H1 (cell line): Measurements from ENCODE around the gene BRMS1. TPM values are rescaled to one million over a fixed set of nuclear protein-coding genes. Genes with fewer than 3 reads are reported as not detected.
A peak's percentile ranks its signal among the peaks of the same experiment; 100 is the strongest.

Experiments
- CTCF ChIA-PET: fragments of 300-600 bp; sonication (Branson Sonifier 250); formaldehyde crosslinking; loops from one replicate; lab custom pipeline; 2021; ENCODE audit not compliant: partially characterized antibody; lab: Charles Lee
- POLR2A ChIA-PET: fragments of 300-600 bp; sonication (Branson Sonifier 250); formaldehyde crosslinking; loops from one replicate; lab custom pipeline; 2021; ENCODE audit warnings: inconsistent platforms; ENCODE audit not compliant: partially characterized antibody; lab: Charles Lee
- DNase-seq, 2 experiments: peaks; one replicate each; pipeline versions ENCODE4 v3.0.0 to v3.0.0-alpha.2; 2010 to 2022; ENCODE audit warnings: low spot score in 2 of 2, low read depth in 1 of 2, mixed read lengths in 1 of 2
- FAIRE-seq: peaks from 2 replicates; lab custom pipeline; 2011; peaks lifted over from hg19 to GRCh38; lab: Jason Lieb, UNC
- H2AFZ ChIP-seq: 2 replicates; pipeline ENCODE4 v1.8.1; 2012; ENCODE audit warnings: low read length, inconsistent platforms
- H2AK5ac ChIP-seq: 2 replicates; pipeline ENCODE4 v1.6.1; 2013; ENCODE audit warnings: low read depth, low read length
- H2BK120ac ChIP-seq: replicated peaks from 2 replicates; pipeline ENCODE3; 2013; ENCODE audit warnings: low read depth, low read length, inconsistent platforms
- H2BK12ac ChIP-seq: 2 replicates; pipeline ENCODE4 v1.6.1; 2013; ENCODE audit warnings: low read depth, low read length
- H2BK15ac ChIP-seq: 2 replicates; pipeline ENCODE4 v1.6.1; 2013; ENCODE audit warnings: low read length
- H2BK20ac ChIP-seq: 2 replicates; pipeline ENCODE4 v1.6.1; 2013; ENCODE audit warnings: low read length
- H2BK5ac ChIP-seq: 2 replicates; pipeline ENCODE4 v1.6.1; 2013; ENCODE audit warnings: low read depth, low read length
- H3K14ac ChIP-seq: 2 replicates; pipeline ENCODE4 v1.6.1; 2013; ENCODE audit warnings: inconsistent platforms; ENCODE audit not compliant: insufficient read length
- H3K18ac ChIP-seq: 2 replicates; pipeline ENCODE4 v1.6.1; 2013; ENCODE audit warnings: low read length; ENCODE audit errors: extremely low read depth
- H3K23ac ChIP-seq: 2 replicates; pipeline ENCODE4 v1.6.1; 2013; ENCODE audit warnings: inconsistent platforms; ENCODE audit not compliant: insufficient read length
- H3K23me2 ChIP-seq: 2 replicates; pipeline ENCODE4 v1.6.1; 2013; ENCODE audit warnings: low read depth, low read length
- H3K27ac ChIP-seq: 2 replicates; pipeline ENCODE4 v1.6.1; 2011; ENCODE audit warnings: low read depth, low read length, inconsistent platforms
- H3K27me3 ChIP-seq, 4 experiments: replicated peaks in 1 of 4; 1 replicate in 1 of 4; 2 replicates in 3 of 4; pipeline versions ENCODE4 v1.6.1 to v1.8.1; 2011 to 2013; ENCODE audit warnings: low read length in 3 of 4, mild to moderate bottlenecking in 3 of 4, inconsistent platforms in 2 of 4, mixed read lengths in 2 of 4, moderate library complexity in 1 of 4; ENCODE audit not compliant: control insufficient read depth in 3 of 4, insufficient read depth in 3 of 4; ENCODE audit errors: extremely low read depth in 1 of 4
- H3K36me3 ChIP-seq, 4 experiments: 2 replicates each; pipeline versions ENCODE4 v1.6.1 to v1.8.1; 2011 to 2013; ENCODE audit warnings: mild to moderate bottlenecking in 4 of 4, low read length in 3 of 4, moderate library complexity in 2 of 4, control low read depth in 1 of 4, inconsistent platforms in 1 of 4; ENCODE audit not compliant: insufficient read depth in 4 of 4, control insufficient read depth in 2 of 4
- H3K4ac ChIP-seq: replicated peaks from 2 replicates; pipeline ENCODE3; 2013; ENCODE audit warnings: low read length, low read depth, mixed read lengths, inconsistent platforms; ENCODE audit not compliant: insufficient read length
- H3K4me1 ChIP-seq, 4 experiments: replicated peaks in 1 of 4; 1 replicate in 1 of 4; 2 replicates in 3 of 4; pipeline versions ENCODE4 v1.6.1 to v1.8.1; 2011 to 2013; ENCODE audit warnings: low read length in 3 of 4, inconsistent platforms in 2 of 4, mixed read lengths in 1 of 4; ENCODE audit not compliant: insufficient read depth in 4 of 4, control insufficient read depth in 3 of 4
- H3K4me2 ChIP-seq, 2 experiments: 2 replicates each; pipeline versions ENCODE4 v1.6.1 to v1.8.1; 2011 to 2013; ENCODE audit warnings: low read depth in 2 of 2, low read length in 2 of 2, control low read depth in 1 of 2, inconsistent platforms in 1 of 2, mild to moderate bottlenecking in 1 of 2; ENCODE audit not compliant: insufficient read depth in 1 of 2
- H3K4me3 ChIP-seq, 4 experiments: fragments of 200-600, 300-600 bp in 1 of 4; sonication (generic), shearing (Covaris generic), sonication (Bioruptor Twin) in 1 of 4; 2 replicates each; pipeline versions ENCODE4 v1.5.1 to v1.8.1; 2011 to 2016; ENCODE audit warnings: low read length in 4 of 4, low read depth in 3 of 4, control low read depth in 2 of 4, inconsistent platforms in 2 of 4, mild to moderate bottlenecking in 2 of 4, mixed read lengths in 1 of 4, moderate library complexity in 1 of 4; ENCODE audit not compliant: insufficient read depth in 2 of 4; ENCODE audit errors: extremely low read depth in 1 of 4
- H3K56ac ChIP-seq: replicated peaks from 2 replicates; pipeline ENCODE3; 2013; ENCODE audit warnings: low read depth, mild to moderate bottlenecking, mixed read lengths, low read length, inconsistent platforms; ENCODE audit not compliant: insufficient read length
- H3K79me1 ChIP-seq: 2 replicates; pipeline ENCODE4 v1.6.1; 2013; ENCODE audit warnings: low read depth, low read length, control low read depth
- H3K79me2 ChIP-seq, 2 experiments: 2 replicates each; pipeline versions ENCODE4 v1.6.1 to v1.8.1; 2012 to 2013; ENCODE audit warnings: low read length in 2 of 2, mild to moderate bottlenecking in 2 of 2, inconsistent platforms in 1 of 2; ENCODE audit not compliant: insufficient read depth in 2 of 2, control insufficient read depth in 1 of 2
- H3K9ac ChIP-seq, 4 experiments: replicated peaks in 1 of 4; 1 replicate in 1 of 4; 2 replicates in 3 of 4; pipeline versions ENCODE4 v1.6.1 to v1.8.1; 2011 to 2013; ENCODE audit warnings: low read depth in 3 of 4, low read length in 3 of 4, control low read depth in 2 of 4, mild to moderate bottlenecking in 2 of 4, moderate library complexity in 2 of 4, inconsistent platforms in 1 of 4; ENCODE audit errors: extremely low read depth in 1 of 4
- H3K9me3 ChIP-seq, 2 experiments: 2 replicates each; pipeline versions ENCODE4 v1.6.1 to v1.8.1; 2012 to 2013; ENCODE audit warnings: mild to moderate bottlenecking in 2 of 2, moderate library complexity in 2 of 2, control low read depth in 1 of 2, inconsistent platforms in 1 of 2, low read depth in 1 of 2, low read length in 1 of 2, mixed read lengths in 1 of 2; ENCODE audit not compliant: insufficient read depth in 2 of 2
- H4K20me1 ChIP-seq, 2 experiments: replicated peaks in 1 of 2; 2 replicates each; pipeline versions ENCODE3 to v1.8.1; 2011 to 2013; ENCODE audit warnings: inconsistent platforms in 2 of 2, low read length in 2 of 2, mild to moderate bottlenecking in 1 of 2; ENCODE audit not compliant: insufficient read depth in 2 of 2, control insufficient read depth in 1 of 2
- H4K5ac ChIP-seq: 2 replicates; pipeline ENCODE4 v1.6.1; 2013; ENCODE audit warnings: low read length, low read depth, mixed read lengths, inconsistent platforms; ENCODE audit not compliant: insufficient read length
- H4K8ac ChIP-seq: 2 replicates; pipeline ENCODE4 v1.8.0; 2013; ENCODE audit warnings: mild to moderate bottlenecking, moderate library complexity, low read length, inconsistent platforms; ENCODE audit not compliant: insufficient read depth; ENCODE audit errors: extremely low read depth
- H4K91ac ChIP-seq: replicated peaks from 2 replicates; pipeline ENCODE3; 2013; ENCODE audit warnings: low read length, mixed read lengths, inconsistent platforms; ENCODE audit not compliant: insufficient read length
- KDM4A ChIP-seq: IDR thresholded peaks from one replicate; pipeline ENCODE4 v1.7.1; 2012; ENCODE audit warnings: low read depth, mild to moderate bottlenecking, moderate library complexity, low read length, inconsistent platforms; ENCODE audit not compliant: severe bottlenecking
- KDM5A ChIP-seq: fragments of 200-600 bp; IDR thresholded peaks from 2 replicates; pipeline ENCODE4 v1.7.1; 2012; ENCODE audit warnings: mild to moderate bottlenecking, low read length, inconsistent platforms, mixed read lengths
- POU5F1 ChIP-seq: IDR thresholded peaks from 2 replicates; pipeline ENCODE4 v1.6.1; 2011; ENCODE audit warnings: low read depth, mild to moderate bottlenecking, low read length, moderate library complexity
- RNF2 ChIP-seq: fragments of 200-900, 300-1000 bp; sonication (generic); IDR thresholded peaks from 2 replicates; pipeline ENCODE4 v1.7.1; 2016; ENCODE audit warnings: borderline replicate concordance, low read depth, mild to moderate bottlenecking, antibody characterized with exemption, low read length; ENCODE audit not compliant: poor library complexity, severe bottlenecking; ENCODE audit errors: missing control alignments
- TAF1 ChIP-seq: IDR thresholded peaks from 2 replicates; pipeline ENCODE4 v1.6.1; 2011; ENCODE audit warnings: mild to moderate bottlenecking, low read depth, low read length
- WGBS, 2 experiments: shearing (Covaris generic) in 1 of 2; methylation state at CpG; one replicate each; pipeline versions ENCODE4 v1.1.6 to v1.1.7; 2013 to 2015; ENCODE audit warnings: low lambda C conversion rate in 2 of 2, mixed read lengths in 2 of 2, inconsistent platforms in 1 of 2, low coverage in 1 of 2, missing lambda C conversion rate in 1 of 2; ENCODE audit not compliant: insufficient replicate concordance in 2 of 2, insufficient coverage in 1 of 2, insufficient read length in 1 of 2; ENCODE audit errors: extremely low coverage in 1 of 2, missing lambda C conversion rate in 1 of 2; 5-methylcytosine and 5-hydroxymethylcytosine counted together
- polyA plus RNA-seq, 7 experiments: library from polyadenylated mRNA; depleted of rRNA in 3 of 7; stranded (reverse) in 5 of 7; unstranded in 2 of 7; fragments of >200 nt in 5 of 7; fragments of 200-250 nt in 2 of 7; gene quantifications; 1 replicate in 5 of 7; 2 replicates in 1 of 7; 4 replicates in 1 of 7; pipeline versions ENCODE4 v1.2.1 to v1.2.3, GENCODE V29; 2011 to 2013; ENCODE audit warnings: missing spikeins in 2 of 7, mixed read lengths in 2 of 7
- total RNA-seq: library from RNA; stranded (reverse); fragmentation: NEBNext Ultra II Directional; extraction: Animal tissue kit (Norgen Biotek cat#: 25700); gene quantifications from 2 replicates; pipeline ENCODE4 v1.2.1, GENCODE V29; 2021

Gene BRMS1
- total and polyA plus RNA-seq, 2 of the 8 experiments (the other 6 are each of a cell fraction or from before 2014, with no cell fraction given) = 39.2 to 46.1 TPM

DNA sequence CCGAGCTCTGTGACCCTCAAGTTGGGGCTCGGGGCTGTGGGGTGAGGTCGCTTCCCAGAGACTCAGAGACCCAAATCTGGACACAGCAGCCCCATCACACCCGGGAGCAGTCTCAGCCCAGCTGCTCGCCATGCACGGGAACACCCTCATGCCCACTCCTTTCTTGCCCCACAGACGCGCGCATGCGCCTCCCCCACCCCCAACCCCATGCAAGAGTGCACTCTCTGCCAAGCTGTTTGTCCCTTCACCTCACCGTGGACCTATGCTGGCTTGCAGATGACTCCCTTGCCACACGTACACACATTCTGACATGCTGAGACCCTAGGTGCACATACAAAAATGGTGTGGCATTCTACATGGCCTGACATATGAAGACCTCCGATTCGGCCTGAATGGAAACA, 27.6 kb downstream of the BRMS1 start:
- no peaks in the 10 kb centered on the region for H3K36me3 ChIP-seq
- no peaks in the 10 kb centered on the region for H3K9me3 ChIP-seq
- peak overlapping the region; percentile 85; the same call in 1 of the 2 replicates for H2BK5ac ChIP-seq
- FAIRE-seq (peak; percentile 24), DNase-seq (no peak)
- H2BK15ac ChIP-seq = no peak overlapping the region
- peak overlapping the region; percentile 32; the same call in 1 of the 2 replicates for H3K27ac ChIP-seq
- peak overlapping the region; percentile 72 for H3K18ac ChIP-seq
- H4K20me1 ChIP-seq = no peaks in the 10 kb centered on the region
- H3K4ac ChIP-seq = peak overlapping the region; percentile 3
- peak overlapping the region; percentile 43 to 69 for H3K4me2 ChIP-seq
- H4K8ac ChIP-seq = peak overlapping the region; percentile 71
- peak overlapping the region; percentile 77 for H2BK20ac ChIP-seq
- TF ChIP-seq RNF2 (no peak), KDM5A (no peak), KDM4A (no peak), POU5F1 (no peak), TAF1 (0 out of 2 replicates have a peak, but pooled peaks have one; percentile 3)
- no peak overlapping the region for H3K56ac ChIP-seq
- no peak overlapping the region for H3K14ac ChIP-seq
- POLR2A ChIA-PET = interaction anchor here (0.8 to 3.5 kb wide), 13 partner anchors 9 to 121 kb away, joined by 3 to 19 read pairs (median 7); partner anchors contain the start of genes BRMS1, MRPL11, RIN1 and YIF1A
- peak overlapping the region; percentile 92 for H2BK12ac ChIP-seq
- peaks cover 0 to 5% (median 0%) of the 10 kb centered on the region in 4 experiments; a peak in 3 of 7 replicates for H3K27me3 ChIP-seq
- peak overlapping the region; percentile 89; the same call in 1 of the 2 replicates for H2AK5ac ChIP-seq
- peak overlapping the region in 2 of 4 experiments; percentile 22 to 39; a peak in 3 of 7 replicates for H3K9ac ChIP-seq
- H2AFZ ChIP-seq = no peak overlapping the region
- no peaks in the 10 kb centered on the region for H3K79me2 ChIP-seq
- 27% methylated on average over 11 of the region's 14 CpGs; no CpG with 5 or more reads in 1 of the 2 experiments for WGBS, 2 experiments
- peaks cover 9 to 28% (median 19%) of the 10 kb centered on the region in 4 experiments for H3K4me1 ChIP-seq
- H4K91ac ChIP-seq = peak overlapping the region; percentile 91
- H2BK120ac ChIP-seq = peak overlapping the region; percentile 78
- H3K23ac ChIP-seq = no peak overlapping the region
- H3K79me1 ChIP-seq = no peaks in the 10 kb centered on the region
- CTCF ChIA-PET = interaction anchor here (0.6 to 11.7 kb wide), 16 partner anchors 9 to 1295 kb away, joined by 3 to 242 read pairs (median 4); partner anchors contain the start of gene RIN1
- peak overlapping the region; percentile 5 for H4K5ac ChIP-seq
- peak overlapping the region in 1 of 4 experiments; percentile 40; a peak in 1 of 8 replicates for H3K4me3 ChIP-seq
- peaks cover 7% of the 10 kb centered on the region for H3K23me2 ChIP-seq
